GM10847 (cell line): ENCODE results near the gene RAB31.

ENCODE experiments used
- POLR2A ChIP-seq: IDR thresholded peaks from 2 replicates; pipeline ENCODE4 v1.6.1; 2011; ENCODE audit not compliant: insufficient read length; ENCODE audit errors: extremely low read depth

RAB31 gene

GRCh38 chr18:9890957-9891356, 182.9 kb downstream of the RAB31 start:
- no peak for TF ChIP-seq POLR2A

- TF ChIP-seq POLR2A, result no peak
Observed at GRCh38 chr18:9894454-9895068, 186.5 kb downstream of the RAB31 start.

GRCh38 chr18:9897129-9897528, 189.0 kb downstream of the RAB31 start:
- TF ChIP-seq POLR2A, result no peak

- no peak for TF ChIP-seq POLR2A
Observed at GRCh38 chr18:9898792-9899549, 190.9 kb downstream of the RAB31 start.

- no peak for TF ChIP-seq POLR2A
Observed at GRCh38 chr18:9900699-9901098, 192.6 kb downstream of the RAB31 start.

- no peak for TF ChIP-seq POLR2A
Observed at GRCh38 chr18:9901377-9901776, 193.3 kb downstream of the RAB31 start.

GRCh38 chr18:9902832-9903231, 194.7 kb downstream of the RAB31 start:
- no peak for TF ChIP-seq POLR2A

GRCh38 chr18:9905401-9905922, 197.4 kb downstream of the RAB31 start:
- TF ChIP-seq POLR2A, result no peak

GRCh38 chr18:9906481-9906880, 198.4 kb downstream of the RAB31 start:
- TF ChIP-seq POLR2A, result no peak

- no peak for TF ChIP-seq POLR2A
Observed at GRCh38 chr18:9907867-9908266, 199.8 kb downstream of the RAB31 start.

- TF ChIP-seq POLR2A, result no peak
Observed at GRCh38 chr18:9910071-9910470, 202.0 kb downstream of the RAB31 start.

- TF ChIP-seq POLR2A, result no peak
Observed at GRCh38 chr18:9910661-9911060, 202.6 kb downstream of the RAB31 start.

GRCh38 chr18:9911226-9911625, 203.1 kb downstream of the RAB31 start:
- no peak for TF ChIP-seq POLR2A
